GM12891 (cell line): ENCODE results near the gene GPC6.

Experiments used
- POLR2A ChIP-seq: IDR thresholded peaks from 2 replicates; pipeline ENCODE4 v1.6.1; 2011; ENCODE audit warnings: low read depth, low read length, control low read depth
- POLR2AphosphoS5 ChIP-seq: IDR thresholded peaks from 2 replicates; pipeline ENCODE4 v1.6.1; 2011; ENCODE audit warnings: low read depth, low read length, control low read depth
- POU2F2 ChIP-seq: IDR thresholded peaks from 2 replicates; pipeline ENCODE4 v1.6.1; 2011; ENCODE audit warnings: low read depth, mild to moderate bottlenecking, control low read depth, low read length, moderate library complexity
- TAF1 ChIP-seq: IDR thresholded peaks from 2 replicates; pipeline ENCODE4 v1.6.1; 2011; ENCODE audit warnings: low read depth, low read length, control low read depth

GRCh38 chr13:93872786-93873347 lies 646.3 kb downstream of the GPC6 start:
- TF ChIP-seq POLR2A (no peak), POLR2AphosphoS5 (no peak), TAF1 (no peak), POU2F2 (no peak)
